Effector memory CD8-positive, alpha-beta T cell (primary cell): ENCODE results near the gene ZNF423.

Experiments
- ATAC-seq: fragments of 150-1000 bp; cut with Tn5 transposase; replicated peaks from 2 replicates; pipeline ENCODE4 v1.10.0; 2021; ENCODE audit warnings: mild to moderate bottlenecking, moderate library complexity
- DNase-seq, 3 experiments: peaks; one replicate each; pipeline ENCODE4 v3.0.0; 2021
- H3K27ac Mint-ChIP-seq, 2 donors: one replicate each; pipeline ENCODE4 v1.8.0; 2022; ENCODE audit warnings: mild to moderate bottlenecking in 2 of 2, mixed read lengths in 2 of 2, moderate library complexity in 2 of 2
- H3K27me3 Mint-ChIP-seq, 2 donors: one replicate each; pipeline ENCODE4 v1.8.0; 2022; ENCODE audit warnings: mixed read lengths in 2 of 2
- H3K36me3 Mint-ChIP-seq: one replicate; pipeline ENCODE4 v1.8.0; 2022; ENCODE audit warnings: mild to moderate bottlenecking, moderate library complexity, mixed read lengths; ENCODE audit not compliant: insufficient read depth
- H3K4me1 Mint-ChIP-seq, 2 donors: one replicate each; pipeline ENCODE4 v1.8.0; 2022; ENCODE audit warnings: low read depth in 2 of 2, mixed read lengths in 2 of 2
- H3K4me3 Mint-ChIP-seq, 2 donors: one replicate each; pipeline ENCODE4 v1.8.0; 2022; ENCODE audit warnings: mild to moderate bottlenecking in 2 of 2, mixed read lengths in 2 of 2, moderate library complexity in 2 of 2
- H3K9me3 Mint-ChIP-seq, 2 donors: one replicate each; pipeline ENCODE4 v1.8.0; 2022; ENCODE audit warnings: mixed read lengths in 2 of 2

ZNF423 gene

GRCh38 chr16:49861299-49861698, 5.4 kb upstream of the ZNF423 start:
- H3K9me3 Mint-ChIP-seq: no peaks in the 10 kb centered on the region
- H3K4me3 Mint-ChIP-seq: no peak overlapping the region
- ATAC-seq (no peak), DNase-seq (no peak)
- H3K27me3 Mint-ChIP-seq: peaks cover 13 to 31% of the 10 kb centered on the region in 2 donors
- H3K27ac Mint-ChIP-seq: no peak overlapping the region
- H3K36me3 Mint-ChIP-seq: no peaks in the 10 kb centered on the region
- peaks cover 6 to 7% of the 10 kb centered on the region in 2 donors for H3K4me1 Mint-ChIP-seq

GRCh38 chr16:49860593-49860992, 4.7 kb upstream of the ZNF423 start:
- Mint-ChIP-seq H3K9me3 (no peaks in the 10 kb centered on the region), H3K27ac (no peak overlapping the region), H3K4me1 (peaks cover 6 to 7% of the 10 kb centered on the region in 2 donors), H3K27me3 (peaks cover 13 to 31% of the 10 kb centered on the region in 2 donors), H3K36me3 (no peaks in the 10 kb centered on the region), H3K4me3 (no peak overlapping the region)
- ATAC-seq (no peak), DNase-seq (no peak)

- Mint-ChIP-seq H3K27me3 (peaks cover 13 to 34% of the 10 kb centered on the region in 2 donors), H3K4me3 (peak overlapping the region; percentile 56 to 66), H3K4me1 (peaks cover 6 to 7% of the 10 kb centered on the region in 2 donors), H3K9me3 (no peaks in the 10 kb centered on the region), H3K27ac (no peak overlapping the region), H3K36me3 (no peaks in the 10 kb centered on the region)
- ATAC-seq (no peak), DNase-seq (no peak)
These were observed 3.4 kb upstream of the ZNF423 start for GRCh38 chr16:49859125-49859811.

- peaks cover 6 to 7% of the 10 kb centered on the region in 2 donors for H3K4me1 Mint-ChIP-seq
- ATAC-seq (peak; percentile 16), DNase-seq (no peak)
- no peaks in the 10 kb centered on the region for H3K36me3 Mint-ChIP-seq
- peaks cover 21 to 42% of the 10 kb centered on the region in 2 donors for H3K27me3 Mint-ChIP-seq
- H3K27ac Mint-ChIP-seq: no peak overlapping the region
- H3K4me3 Mint-ChIP-seq: peak overlapping the region in 1 of 2 donors; percentile 66
- H3K9me3 Mint-ChIP-seq: no peaks in the 10 kb centered on the region
These were observed 2.5 kb upstream of the ZNF423 start for GRCh38 chr16:49858200-49859124.

- ATAC-seq: peak; percentile 35
- no peaks in the 10 kb centered on the region for H3K36me3 Mint-ChIP-seq
- DNase-seq: peak; percentile 6 to 28 (median 23)
- H3K27me3 Mint-ChIP-seq: peaks cover 25 to 49% of the 10 kb centered on the region in 2 donors
- H3K4me1 Mint-ChIP-seq: peaks cover 6 to 7% of the 10 kb centered on the region in 2 donors
- no peaks in the 10 kb centered on the region for H3K9me3 Mint-ChIP-seq
- H3K4me3 Mint-ChIP-seq: peak overlapping the region; percentile 77 to 81
- H3K27ac Mint-ChIP-seq: no peak overlapping the region
These were observed 1.7 kb upstream of the ZNF423 start for GRCh38 chr16:49857423-49858181.

- Mint-ChIP-seq H3K27me3 (peaks cover 33 to 57% of the 10 kb centered on the region in 2 donors), H3K36me3 (no peaks in the 10 kb centered on the region), H3K4me1 (peaks cover 6 to 7% of the 10 kb centered on the region in 2 donors), H3K27ac (no peak overlapping the region), H3K9me3 (no peaks in the 10 kb centered on the region), H3K4me3 (peak overlapping the region; percentile 77 to 81)
- DNase-seq (no peak), ATAC-seq (peak; percentile 8)
These were observed 889 bp upstream of the ZNF423 start for GRCh38 chr16:49856672-49857330.

- DNase-seq: peak; percentile 24 to 36 (median 31)
- Mint-ChIP-seq H3K36me3 (no peaks in the 10 kb centered on the region), H3K27ac (no peak overlapping the region), H3K27me3 (peaks cover 44 to 63% of the 10 kb centered on the region in 2 donors), H3K9me3 (no peaks in the 10 kb centered on the region), H3K4me3 (peak overlapping the region; percentile 74), H3K4me1 (peaks cover 6 to 7% of the 10 kb centered on the region in 2 donors)
- ATAC-seq: peak; percentile 65
These were observed 561 bp downstream of the ZNF423 start for GRCh38 chr16:49855280-49855821.

GRCh38 chr16:49854796-49855203, 1.1 kb downstream of the ZNF423 start:
- H3K4me1 Mint-ChIP-seq: peaks cover 6 to 7% of the 10 kb centered on the region in 2 donors
- ATAC-seq: no peak
- no peak overlapping the region for H3K27ac Mint-ChIP-seq
- DNase-seq: no peak
- H3K9me3 Mint-ChIP-seq: no peaks in the 10 kb centered on the region
- peaks cover 42 to 59% of the 10 kb centered on the region in 2 donors for H3K27me3 Mint-ChIP-seq
- no peaks in the 10 kb centered on the region for H3K36me3 Mint-ChIP-seq
- peak overlapping the region; percentile 72 to 75 for H3K4me3 Mint-ChIP-seq

- Mint-ChIP-seq H3K36me3 (no peaks in the 10 kb centered on the region), H3K4me1 (peaks cover 4 to 5% of the 10 kb centered on the region in 2 donors), H3K9me3 (no peaks in the 10 kb centered on the region), H3K27me3 (peaks cover 42 to 59% of the 10 kb centered on the region in 2 donors), H3K27ac (no peak overlapping the region), H3K4me3 (peak overlapping the region; percentile 72 to 75)
- DNase-seq (no peak), ATAC-seq (no peak)
These were observed 1.6 kb downstream of the ZNF423 start for GRCh38 chr16:49854188-49854795.

- no peak overlapping the region for H3K27ac Mint-ChIP-seq
These were observed 3.6 kb downstream of the ZNF423 start for GRCh38 chr16:49852279-49852678.

GRCh38 chr16:49851468-49851787, 4.5 kb downstream of the ZNF423 start:
- ATAC-seq (no peak), DNase-seq (no peak)
- H3K27ac Mint-ChIP-seq: no peak overlapping the region
- H3K36me3 Mint-ChIP-seq: no peaks in the 10 kb centered on the region
- H3K4me3 Mint-ChIP-seq: no peak overlapping the region
- no peaks in the 10 kb centered on the region for H3K4me1 Mint-ChIP-seq
- no peaks in the 10 kb centered on the region for H3K9me3 Mint-ChIP-seq
- peaks cover 57 to 75% of the 10 kb centered on the region in 2 donors for H3K27me3 Mint-ChIP-seq

More at GRCh38 chr16:49852279-49852678, 3.6 kb downstream of the ZNF423 start:
- no peak for ATAC-seq
- Mint-ChIP-seq H3K4me1 (peaks cover 0 to 2% of the 10 kb centered on the region in 2 donors), H3K4me3 (no peak overlapping the region), H3K27me3 (peaks cover 48 to 70% of the 10 kb centered on the region in 2 donors), H3K36me3 (no peaks in the 10 kb centered on the region), H3K9me3 (no peaks in the 10 kb centered on the region)
- no peak for DNase-seq
